Astrocyte of the cerebellum (primary cell): ENCODE measurements around the gene OAS2.

Experiments
- DNase-seq: peaks from one replicate; pipeline ENCODE4 v3.0.0-alpha.2; 2011; ENCODE audit warnings: low read depth
- H3K4me3 ChIP-seq: 2 replicates; pipeline ENCODE4 v1.5.1; 2011; ENCODE audit warnings: mild to moderate bottlenecking, low read depth, low read length, moderate library complexity
- CTCF ChIP-seq: IDR thresholded peaks from 2 replicates; pipeline ENCODE4 v1.5.1; 2012; ENCODE audit warnings: low read length, low read depth, moderate library complexity, mild to moderate bottlenecking; ENCODE audit errors: missing control alignments
- in situ Hi-C: cut with HindIII; loops from 2 replicates; pipeline ENCODE4 v1.10.0; 2017; ENCODE audit warnings: low sequenced_read_pairs

OAS2 gene

GRCh38 chr12:113040722-113041171, 62.4 kb downstream of the OAS2 start:
- DNase-seq = no peak
- TF ChIP-seq CTCF = no peak
- in situ Hi-C loops = no loop called here
- no peak overlapping the region for H3K4me3 ChIP-seq

DNA sequence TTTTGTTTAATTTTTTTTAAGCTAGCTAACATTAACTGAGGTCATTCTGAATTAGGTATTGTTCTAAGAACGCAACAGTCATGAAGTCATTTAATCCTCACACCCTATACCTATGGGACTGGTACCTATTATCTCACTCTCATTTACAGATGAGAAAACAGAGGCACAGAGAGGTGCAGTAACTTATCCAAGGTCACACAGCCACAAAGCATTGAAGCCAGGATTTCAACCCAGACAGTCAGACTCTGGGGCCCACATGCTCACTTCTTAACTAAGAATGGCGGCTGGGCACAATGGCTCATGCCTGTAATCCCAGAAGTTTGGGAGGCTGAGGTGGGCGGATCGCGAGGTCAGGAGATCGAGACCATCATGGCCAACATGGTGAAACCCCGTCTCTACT, 63.2 kb downstream of the OAS2 start:
- no peak for TF ChIP-seq CTCF
- H3K4me3 ChIP-seq = no peak overlapping the region
- no peak for DNase-seq
- in situ Hi-C loops = no loop called here

- TF ChIP-seq CTCF = no peak
- H3K4me3 ChIP-seq = no peak overlapping the region
- in situ Hi-C loops = no loop called here
- no peak for DNase-seq
Measured at GRCh38 chr12:113043240-113043639, 64.9 kb downstream of the OAS2 start.

GRCh38 chr12:113044516-113044915, 66.2 kb downstream of the OAS2 start:
- no peak for DNase-seq
- no peak overlapping the region for H3K4me3 ChIP-seq
- TF ChIP-seq CTCF = no peak
- in situ Hi-C loops = no loop called here

- in situ Hi-C loops = no loop called here
- no peak overlapping the region for H3K4me3 ChIP-seq
- DNase-seq = peak; percentile 45
- TF ChIP-seq CTCF = peak; percentile 80
Measured at GRCh38 chr12:113048716-113049127, 70.4 kb downstream of the OAS2 start.

DNA sequence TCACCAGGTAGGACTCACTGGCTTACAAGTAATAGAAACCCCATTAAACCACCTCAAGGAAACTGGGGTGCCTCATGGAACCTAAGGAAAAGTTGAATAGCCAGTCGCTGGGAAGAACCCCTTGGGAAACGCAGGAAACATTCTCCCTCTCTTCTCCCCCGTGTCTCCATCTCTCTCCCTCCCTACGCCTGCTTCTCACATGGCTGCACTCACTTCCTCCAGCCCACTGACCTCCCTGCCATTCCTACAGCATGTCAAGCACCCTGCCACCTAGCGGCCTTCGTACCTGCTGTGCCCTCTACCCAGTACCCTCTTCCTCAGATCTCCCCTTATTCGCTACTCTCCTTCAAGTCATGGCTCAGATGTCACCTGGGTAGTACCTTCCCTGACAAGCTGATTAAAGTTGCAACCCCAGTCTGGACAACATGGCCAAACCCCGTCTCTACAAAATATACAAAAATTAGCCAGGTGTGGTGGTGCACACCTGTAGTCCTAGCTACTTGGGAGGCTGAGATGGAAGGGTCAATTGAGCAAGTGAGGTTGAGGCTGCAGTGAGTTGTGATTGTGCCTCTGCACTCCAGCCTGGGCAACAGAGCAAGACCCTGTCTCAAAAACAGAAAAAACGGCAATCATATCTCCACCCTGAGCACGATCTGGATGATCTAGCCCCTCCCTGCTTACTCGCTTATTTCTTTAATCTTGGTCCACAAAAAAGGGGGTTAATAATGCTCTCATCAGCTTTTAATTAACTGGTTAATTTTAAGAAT, 71.8 kb downstream of the OAS2 start:
- no peak overlapping the region for H3K4me3 ChIP-seq
- TF ChIP-seq CTCF = peak; percentile 41
- in situ Hi-C loops = loop anchor here (25.0 kb wide), 1 partner anchor 112 kb away; no protein-coding TSS in a partner anchor
- no peak for DNase-seq
